Fibroblast of upper back skin (primary cell): ENCODE data around the gene AHSP.
"Not testable (repeated sequence)": the region's sequence is repeated elsewhere in the genome, so short reads cannot be mapped to it uniquely, and the experiment has no call there.

Experiments used
- DNase-seq: peaks from one replicate; pipeline ENCODE4 v3.0.0-alpha.2; 2013

Gene AHSP

GRCh38 chr16:31501226-31501965, 26.3 kb upstream of the AHSP start:
- DNase-seq = no peak

DNA sequence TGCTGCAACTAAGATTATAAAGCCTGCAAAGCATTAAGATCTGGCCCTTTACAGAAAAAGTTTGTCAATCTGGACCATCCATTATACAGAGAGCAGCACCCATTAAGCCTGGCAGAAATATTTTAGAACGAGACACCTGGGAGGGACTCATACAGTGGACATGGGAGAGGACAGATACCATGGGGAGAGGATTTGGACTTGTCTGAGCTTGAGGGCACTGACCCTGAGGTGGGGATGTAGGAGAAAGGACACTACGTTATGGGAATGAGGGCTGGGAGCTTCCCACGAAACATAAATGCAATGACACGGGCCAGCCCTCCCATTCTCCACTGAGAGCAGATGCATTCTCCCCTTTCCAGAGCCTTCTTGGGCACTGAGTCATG, 25.7 kb upstream of the AHSP start:
- DNase-seq = no peak

- no peak for DNase-seq
Measured at GRCh38 chr16:31502981-31503380, 24.7 kb upstream of the AHSP start.

DNA sequence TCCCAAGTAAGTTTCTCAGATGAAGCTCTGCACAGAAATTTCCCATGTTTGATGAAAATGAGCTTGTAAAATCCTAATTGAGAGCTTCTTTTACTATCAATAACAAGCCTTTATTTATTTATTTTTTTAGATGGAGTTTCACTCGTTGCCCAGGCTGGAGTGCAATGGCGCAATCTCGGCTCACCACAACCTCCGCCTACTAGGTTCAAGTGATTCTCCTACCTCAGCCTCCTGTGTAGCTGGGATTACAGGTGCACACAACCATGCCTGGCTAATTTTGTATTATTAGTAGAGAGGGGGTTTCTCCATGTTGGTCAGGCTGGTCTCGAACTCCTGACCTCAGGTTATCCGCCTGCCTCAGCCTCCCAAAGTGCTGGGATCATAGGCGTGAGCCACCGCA, 24.1 kb upstream of the AHSP start:
- not testable (repeated sequence) for DNase-seq

GRCh38 chr16:31504159-31504558, 23.5 kb upstream of the AHSP start:
- no peak for DNase-seq

DNA sequence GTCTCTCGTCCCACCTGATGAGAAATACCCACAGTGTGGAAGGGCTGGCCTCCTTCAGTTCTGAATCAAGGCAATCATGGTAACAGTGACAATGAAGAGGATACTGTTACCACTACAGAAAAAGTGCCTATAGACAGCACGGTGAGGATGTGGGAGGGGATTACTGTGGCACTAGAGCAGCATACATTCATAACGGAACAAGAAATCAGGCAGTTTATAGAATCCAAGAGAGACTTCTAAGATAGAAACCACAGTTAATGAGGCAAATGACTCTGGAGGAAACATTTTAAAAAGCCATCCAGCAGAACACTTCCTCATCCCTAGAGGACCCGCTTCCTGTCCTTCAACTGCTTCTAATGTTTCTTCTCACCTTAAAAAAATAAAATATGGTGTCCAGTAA, 22.2 kb upstream of the AHSP start:
- DNase-seq = no peak

- DNase-seq = no peak
Measured at GRCh38 chr16:31507617-31507928, 20.1 kb upstream of the AHSP start.

- peak; percentile 90 for DNase-seq
Measured at GRCh38 chr16:31507929-31508705, 19.6 kb upstream of the AHSP start, which contains the start of gene RUSF1. TSS of gene RUSF1 (minus strand) at chr16:31508391. CDS start at chr16:31508373, 18 bp downstream.

GRCh38 chr16:31508706-31509195, 18.9 kb upstream of the AHSP start:
- DNase-seq = peak; percentile 61

DNA sequence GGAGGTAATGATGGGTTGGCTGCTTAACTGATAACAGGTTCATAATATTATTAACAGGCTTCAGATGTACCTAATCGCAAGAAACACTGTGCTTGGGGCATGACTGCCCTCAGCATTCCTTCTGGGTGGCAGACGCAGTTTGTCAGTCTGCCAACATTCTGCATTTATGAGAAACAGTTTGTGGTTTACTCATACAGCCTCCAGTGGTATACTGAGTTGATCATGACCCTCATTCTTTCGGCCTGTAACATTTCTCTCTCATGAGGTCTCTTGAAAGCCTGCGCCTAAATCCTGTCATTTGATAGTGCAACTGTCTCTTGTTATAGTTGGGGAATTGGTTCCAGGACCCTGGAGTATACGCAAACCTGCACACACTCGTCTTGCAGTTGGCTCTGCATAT, 14.6 kb upstream of the AHSP start:
- DNase-seq = peak; percentile 63

GRCh38 chr16:31513884-31514283, 13.8 kb upstream of the AHSP start:
- no peak for DNase-seq

DNA sequence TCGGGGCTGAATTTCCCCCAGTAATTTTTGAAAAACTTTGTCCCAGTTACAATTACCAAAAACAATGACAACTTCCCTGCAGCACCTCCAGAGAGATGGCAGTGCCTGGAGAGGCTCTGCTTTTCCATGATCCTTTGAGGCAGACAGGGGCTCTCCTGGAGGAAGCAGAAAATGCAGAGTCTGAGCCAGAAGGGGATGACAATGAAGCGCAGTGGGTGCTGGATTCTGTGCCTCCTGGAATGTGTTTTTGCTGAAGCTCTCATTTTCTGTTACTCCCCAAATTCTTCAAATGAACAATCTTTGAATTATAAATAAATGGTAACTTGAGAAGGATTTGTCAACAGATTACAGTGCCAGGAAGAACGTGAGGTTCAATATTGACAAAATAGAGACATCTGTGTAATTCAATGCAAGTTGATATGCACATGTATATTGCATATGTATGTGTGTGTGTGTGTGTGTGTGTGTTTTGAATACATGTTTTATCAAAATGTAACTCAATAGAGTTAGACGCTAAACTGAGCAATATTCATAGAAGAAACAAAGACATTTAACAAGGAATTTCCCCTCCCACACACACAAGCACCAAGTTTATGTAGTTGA, 9.8 kb upstream of the AHSP start:
- no peak for DNase-seq

GRCh38 chr16:31519759-31520431, 7.8 kb upstream of the AHSP start:
- no peak for DNase-seq

DNA sequence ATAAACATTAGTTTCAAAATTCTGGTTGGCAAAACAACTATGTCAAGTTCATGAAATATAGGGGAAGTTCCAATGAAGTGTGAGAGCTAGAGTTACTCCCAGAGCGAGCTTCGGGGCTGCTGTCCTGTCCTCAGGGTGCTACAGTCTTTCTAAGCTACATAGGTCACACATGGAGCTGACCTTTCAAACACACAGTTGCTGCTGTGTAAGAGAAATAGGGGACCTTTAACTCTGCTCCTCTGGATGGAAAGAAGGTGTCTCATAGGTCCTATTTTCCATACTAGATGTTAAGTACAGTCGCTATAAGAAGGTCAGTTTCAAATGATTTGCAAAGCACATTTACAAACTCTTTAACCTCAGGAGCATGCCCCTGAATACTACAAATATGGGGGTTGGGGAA, 6.3 kb upstream of the AHSP start:
- no peak for DNase-seq

DNA sequence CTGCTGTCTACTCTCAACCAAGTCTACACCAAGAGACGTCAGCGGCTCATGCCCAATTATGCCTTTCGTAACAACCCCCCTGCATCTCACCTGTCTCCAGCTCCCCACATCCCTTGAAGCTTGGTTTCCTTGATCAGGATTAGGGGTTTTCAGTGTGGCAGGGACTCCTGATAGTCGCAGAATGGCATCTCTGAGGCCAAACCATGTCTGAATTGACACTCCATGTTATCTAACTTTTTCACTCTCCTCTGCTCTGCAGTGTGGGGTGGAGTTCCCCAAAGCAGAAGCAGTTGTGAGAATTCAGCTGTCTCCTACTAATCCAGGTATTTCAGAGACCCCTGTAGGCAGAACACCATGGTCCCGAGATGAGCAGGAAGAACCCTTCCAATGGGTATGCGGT, 5.6 kb upstream of the AHSP start:
- DNase-seq = no peak

DNA sequence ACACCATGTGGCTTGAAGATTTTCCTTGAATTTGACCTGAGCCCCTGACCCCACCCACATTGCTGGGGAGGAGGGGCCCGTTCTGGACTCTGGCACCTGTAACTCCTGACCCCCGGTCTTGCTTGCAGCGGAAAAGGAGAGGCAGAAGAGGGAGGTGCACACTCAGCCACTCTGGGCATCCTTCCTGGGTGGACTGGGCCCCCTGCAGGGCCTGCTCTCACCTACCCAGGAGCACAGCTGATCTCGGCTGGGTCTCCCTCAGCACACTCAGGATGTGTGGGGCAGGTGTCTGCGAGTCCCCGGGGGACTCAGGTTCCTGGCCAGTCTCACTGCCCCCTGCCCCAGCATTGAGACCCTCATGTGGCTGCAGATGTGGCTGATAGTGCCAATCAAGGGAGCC, 3.9 kb upstream of the AHSP start:
- not testable (repeated sequence) for DNase-seq

DNA sequence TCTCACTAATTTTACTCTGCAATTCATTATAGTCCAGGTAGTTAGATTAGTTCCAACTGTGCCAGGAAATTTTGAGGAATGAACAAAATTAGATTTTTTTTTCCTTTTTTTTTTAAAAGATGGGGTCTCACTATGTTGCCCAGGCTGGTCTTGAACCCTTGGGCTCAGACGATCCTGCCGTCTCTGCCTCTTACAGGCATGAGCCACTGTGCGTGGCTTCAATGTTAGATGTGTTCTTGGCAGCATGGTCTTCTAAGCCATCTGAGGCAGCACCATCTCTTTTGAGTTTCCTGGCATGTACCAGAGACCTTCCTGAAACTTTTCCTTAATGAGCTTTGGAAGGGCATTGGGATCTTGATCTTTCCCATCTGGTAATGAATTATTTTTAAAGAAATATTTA, 2.6 kb upstream of the AHSP start:
- no peak for DNase-seq

GRCh38 chr16:31528523-31529107, 915 bp downstream of the AHSP start:
- DNase-seq = no peak

- DNase-seq = peak; percentile 83
Measured at GRCh38 chr16:31529108-31529936, 1.6 kb downstream of the AHSP start.

GRCh38 chr16:31529937-31530312, 2.2 kb downstream of the AHSP start:
- DNase-seq = no peak

GRCh38 chr16:31530405-31530804, 2.7 kb downstream of the AHSP start:
- no peak for DNase-seq

DNA sequence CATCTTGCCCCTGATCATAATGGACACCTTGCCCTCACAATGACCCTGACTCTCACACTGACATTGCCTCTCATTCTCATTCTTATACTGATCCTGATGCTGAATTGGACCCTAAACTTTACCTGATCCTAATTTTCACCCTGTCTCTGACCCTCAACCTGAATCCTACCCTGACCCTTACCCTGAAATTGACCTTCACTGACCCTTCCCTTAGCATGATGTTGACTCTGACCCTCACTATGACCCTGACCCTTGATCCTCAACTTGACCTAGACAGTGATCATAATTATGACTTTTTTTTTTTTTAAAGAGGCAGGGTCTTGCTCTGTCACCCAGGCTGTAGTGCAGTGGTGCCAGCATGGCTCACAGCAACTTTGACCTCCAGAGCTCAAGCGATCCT, 3.4 kb downstream of the AHSP start:
- DNase-seq = no peak
